GM23338 (cell line): ENCODE data around the gene TSPAN6. TPM values are rescaled to one million over a fixed set of nuclear protein-coding genes. Genes with fewer than 3 reads are reported as not detected.

Experiments
- ATAC-seq: fragments of 200-7000 bp; cut with Tn5 transposase; 3 replicates; pipeline ENCODE4 v1.9.1; 2020
- DNase-seq: peaks from one replicate; pipeline ENCODE4 v3.0.0-alpha.2; 2015; ENCODE audit warnings: low spot score
- H2AFZ ChIP-seq: fragments of 200-600 bp; sonication (generic); 2 replicates; pipeline ENCODE4 v1.8.0; 2016; ENCODE audit warnings: antibody characterized with exemption, mild to moderate bottlenecking, moderate library complexity
- H3F3A ChIP-seq: fragments of 200-600 bp; sonication (generic); replicated peaks from 2 replicates; pipeline ENCODE4 v1.8.0; 2017; ENCODE audit warnings: antibody characterized with exemption, mixed run types, low read depth
- H3K27ac ChIP-seq: fragments of 200-600 bp; sonication (generic); 2 replicates; pipeline ENCODE4 v1.6.1; 2016; ENCODE audit warnings: low read depth
- H3K27me3 ChIP-seq: fragments of 200-600 bp; sonication (generic); 2 replicates; pipeline ENCODE4 v1.8.0; 2016; ENCODE audit warnings: mild to moderate bottlenecking, mixed run types, moderate library complexity; ENCODE audit not compliant: insufficient read depth
- H3K36me3 ChIP-seq: fragments of 200-600 bp; sonication (generic); 2 replicates; pipeline ENCODE4 v1.8.0; 2016; ENCODE audit warnings: mild to moderate bottlenecking; ENCODE audit not compliant: insufficient read depth
- H3K4me1 ChIP-seq: fragments of 200-600 bp; sonication (generic); 2 replicates; pipeline ENCODE4 v1.8.0; 2016; ENCODE audit warnings: mild to moderate bottlenecking, moderate library complexity; ENCODE audit not compliant: insufficient read depth
- H3K4me2 ChIP-seq: fragments of 200-600 bp; sonication (generic); 2 replicates; pipeline ENCODE4 v1.7.1; 2017; ENCODE audit warnings: mixed run types
- H3K4me3 ChIP-seq: fragments of 200-600 bp; sonication (generic); 2 replicates; pipeline ENCODE4 v1.6.1; 2016; ENCODE audit warnings: mixed run types
- H3K79me2 ChIP-seq: fragments of 200-600 bp; sonication (generic); replicated peaks from 2 replicates; pipeline ENCODE4 v1.8.0; 2017; ENCODE audit warnings: mild to moderate bottlenecking; ENCODE audit not compliant: insufficient read depth
- H3K9me2 ChIP-seq: fragments of 200-600 bp; sonication (generic); 2 replicates; pipeline ENCODE4 v1.8.0; 2017; ENCODE audit not compliant: insufficient read depth
- H4K20me1 ChIP-seq: fragments of 200-600 bp; sonication (generic); replicated peaks from 2 replicates; pipeline ENCODE4 v1.8.0; 2017; ENCODE audit warnings: mild to moderate bottlenecking; ENCODE audit not compliant: insufficient read depth
- H3K27ac Mint-ChIP-seq: 2 replicates; pipeline ENCODE4 v1.8.0; 2020; ENCODE audit warnings: inconsistent platforms, mild to moderate bottlenecking, moderate library complexity, mixed read lengths
- H3K27me3 Mint-ChIP-seq: 3 replicates; pipeline ENCODE4 v1.8.0; 2022; ENCODE audit warnings: low read depth, mild to moderate bottlenecking, moderate library complexity, mixed read lengths, inconsistent platforms; ENCODE audit not compliant: insufficient read depth, poor library complexity
- H3K36me3 Mint-ChIP-seq: 3 replicates; pipeline ENCODE4 v1.8.0; 2021; ENCODE audit warnings: low read depth, mild to moderate bottlenecking, inconsistent platforms, moderate library complexity, mixed read lengths
- H3K4me1 Mint-ChIP-seq: 3 replicates; pipeline ENCODE4 v1.8.0; 2020; ENCODE audit warnings: mild to moderate bottlenecking, inconsistent platforms, mixed read lengths
- H3K4me3 Mint-ChIP-seq: 3 replicates; pipeline ENCODE4 v1.8.0; 2021; ENCODE audit warnings: moderate library complexity, mild to moderate bottlenecking, inconsistent platforms, mixed read lengths
- H3K9me3 Mint-ChIP-seq: 3 replicates; pipeline ENCODE4 v1.8.0; 2020; ENCODE audit warnings: moderate library complexity, mild to moderate bottlenecking, inconsistent platforms, mixed read lengths
- CREB1 ChIP-seq: fragments of 250-450 bp; sonication (Bioruptor Pico); IDR thresholded peaks from 2 replicates; pipeline ENCODE4 v1.5.0; 2020; ENCODE audit warnings: low read depth, mild to moderate bottlenecking, moderate library complexity
- ETS1 ChIP-seq: IDR thresholded peaks from 2 replicates; pipeline ENCODE4 v1.6.1; 2016; ENCODE audit warnings: antibody characterized with exemption
- EZH2 ChIP-seq: fragments of 200-600 bp; sonication (generic); IDR thresholded peaks from one replicate; pipeline ENCODE4 v1.8.0; 2017; ENCODE audit warnings: antibody characterized with exemption, mild to moderate bottlenecking, low read depth; ENCODE audit not compliant: unreplicated experiment
- EZH2phosphoT487 ChIP-seq: fragments of 200-600 bp; sonication (generic); IDR thresholded peaks from one replicate; pipeline ENCODE4 v1.8.1; 2018; ENCODE audit warnings: antibody characterized with exemption; ENCODE audit not compliant: unreplicated experiment
- JUNB ChIP-seq: IDR thresholded peaks from one replicate; pipeline ENCODE4 v1.6.1; 2016; ENCODE audit warnings: antibody characterized with exemption; ENCODE audit not compliant: unreplicated experiment
- NANOG ChIP-seq: IDR thresholded peaks from 2 replicates; pipeline ENCODE4 v1.6.1; 2016; ENCODE audit warnings: antibody characterized with exemption, borderline replicate concordance
- POLR2AphosphoS5 ChIP-seq: IDR thresholded peaks from 2 replicates; pipeline ENCODE4 v1.6.1; 2016; ENCODE audit warnings: antibody characterized with exemption, low read depth
- STAT1 ChIP-seq: IDR thresholded peaks from one replicate; pipeline ENCODE4 v1.6.1; 2016; ENCODE audit warnings: antibody characterized with exemption; ENCODE audit not compliant: unreplicated experiment
- ZNF114 ChIP-seq: fragments of 250-450 bp; sonication (Bioruptor Pico); IDR thresholded peaks from 2 replicates; pipeline ENCODE4 v1.5.0; 2020; ENCODE audit warnings: mild to moderate bottlenecking, moderate library complexity
- ZNF331 ChIP-seq: fragments of 250-450 bp; sonication (Bioruptor Pico); IDR thresholded peaks from 2 replicates; pipeline ENCODE4 v1.5.0; 2020; ENCODE audit warnings: low read depth, mild to moderate bottlenecking, moderate library complexity
- polyA plus RNA-seq: library from polyadenylated mRNA; unstranded; fragments of >200 nt; fragmentation: Nextera tagmentation; extraction: Ambion mirVana; gene quantifications from 2 replicates; pipeline ENCODE4 v1.2.1, GENCODE V29; 2016
- total RNA-seq: library from RNA; depleted of rRNA; stranded (reverse); fragments of >200 nt; shearing (Covaris generic); gene quantifications from 2 replicates; pipeline ENCODE4 v1.2.3, GENCODE V29; 2014
- TF ChIP-seq, protein P1 (sequence below): IDR thresholded peaks from one replicate; pipeline ENCODE4 v1.6.1; 2018; ENCODE audit warnings: antibody characterized with exemption; ENCODE audit not compliant: unreplicated experiment
- TF ChIP-seq, protein P2 (sequence below), 2 experiments: fragments of 200-600 bp in 1 of 2; sonication (generic) in 1 of 2; conservative IDR thresholded peaks; 2 replicates each; pipeline versions ENCODE4 v1.5.1 to v1.6.1; 2016 to 2017; ENCODE audit warnings: antibody characterized with exemption in 2 of 2, low read depth in 2 of 2, mild to moderate bottlenecking in 2 of 2, moderate library complexity in 1 of 2
- TF ChIP-seq, protein P3 (sequence below): fragments of 250-450 bp; sonication (Bioruptor Pico); IDR thresholded peaks from 2 replicates; pipeline ENCODE4 v1.5.0; 2020; ENCODE audit warnings: mild to moderate bottlenecking, moderate library complexity

TSPAN6 gene
- total and polyA plus RNA-seq, 2 experiments from 2014 or later = 55.6 to 75.3 TPM

DNA sequence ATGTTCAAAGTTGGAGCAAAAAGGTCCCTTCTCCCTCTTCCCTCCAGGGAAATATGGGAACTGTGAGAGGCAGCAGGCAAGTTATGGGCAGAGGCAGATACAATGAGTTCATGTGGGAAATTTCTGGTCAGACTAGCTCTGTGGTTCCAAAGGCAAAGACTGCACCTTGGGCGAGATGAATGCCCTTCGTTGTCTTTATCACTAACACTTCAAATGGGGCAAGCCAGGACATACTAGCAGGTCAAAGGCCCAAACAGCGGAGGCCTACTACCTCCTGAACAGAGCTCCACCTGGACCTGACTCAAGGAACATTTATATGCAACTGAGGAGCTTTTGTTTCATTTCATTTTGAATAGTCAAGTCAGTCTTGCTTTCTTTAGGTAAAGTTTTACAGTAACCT is 36.4 kb upstream of the TSPAN6 start:
- Mint-ChIP-seq H3K36me3 (no peaks in the 10 kb centered on the region), H3K27me3 (peaks cover 2% of the 10 kb centered on the region), H3K4me1 (no peaks in the 10 kb centered on the region; the same call in 2 of the 3 replicates), H3K4me3 (no peak overlapping the region), H3K9me3 (no peaks in the 10 kb centered on the region), H3K27ac (no peak overlapping the region)
- ATAC-seq (no peak), DNase-seq (no peak)
- TF ChIP-seq ZNF114 (CRISPR knock-in tag) = no peak
- no peak for TF ChIP-seq ZNF331 (CRISPR knock-in tag)
- no peak for TF ChIP-seq CREB1 (CRISPR knock-in tag)
- TF ChIP-seq EZH2phosphoT487 = no peak
- TF ChIP-seq JUNB = no peak
- TF ChIP-seq, protein P1, sequence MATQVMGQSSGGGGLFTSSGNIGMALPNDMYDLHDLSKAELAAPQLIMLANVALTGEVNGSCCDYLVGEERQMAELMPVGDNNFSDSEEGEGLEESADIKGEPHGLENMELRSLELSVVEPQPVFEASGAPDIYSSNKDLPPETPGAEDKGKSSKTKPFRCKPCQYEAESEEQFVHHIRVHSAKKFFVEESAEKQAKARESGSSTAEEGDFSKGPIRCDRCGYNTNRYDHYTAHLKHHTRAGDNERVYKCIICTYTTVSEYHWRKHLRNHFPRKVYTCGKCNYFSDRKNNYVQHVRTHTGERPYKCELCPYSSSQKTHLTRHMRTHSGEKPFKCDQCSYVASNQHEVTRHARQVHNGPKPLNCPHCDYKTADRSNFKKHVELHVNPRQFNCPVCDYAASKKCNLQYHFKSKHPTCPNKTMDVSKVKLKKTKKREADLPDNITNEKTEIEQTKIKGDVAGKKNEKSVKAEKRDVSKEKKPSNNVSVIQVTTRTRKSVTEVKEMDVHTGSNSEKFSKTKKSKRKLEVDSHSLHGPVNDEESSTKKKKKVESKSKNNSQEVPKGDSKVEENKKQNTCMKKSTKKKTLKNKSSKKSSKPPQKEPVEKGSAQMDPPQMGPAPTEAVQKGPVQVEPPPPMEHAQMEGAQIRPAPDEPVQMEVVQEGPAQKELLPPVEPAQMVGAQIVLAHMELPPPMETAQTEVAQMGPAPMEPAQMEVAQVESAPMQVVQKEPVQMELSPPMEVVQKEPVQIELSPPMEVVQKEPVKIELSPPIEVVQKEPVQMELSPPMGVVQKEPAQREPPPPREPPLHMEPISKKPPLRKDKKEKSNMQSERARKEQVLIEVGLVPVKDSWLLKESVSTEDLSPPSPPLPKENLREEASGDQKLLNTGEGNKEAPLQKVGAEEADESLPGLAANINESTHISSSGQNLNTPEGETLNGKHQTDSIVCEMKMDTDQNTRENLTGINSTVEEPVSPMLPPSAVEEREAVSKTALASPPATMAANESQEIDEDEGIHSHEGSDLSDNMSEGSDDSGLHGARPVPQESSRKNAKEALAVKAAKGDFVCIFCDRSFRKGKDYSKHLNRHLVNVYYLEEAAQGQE = no peak
- no peak for TF ChIP-seq EZH2
- no peak for TF ChIP-seq NANOG
- TF ChIP-seq ETS1 = no peak
- TF ChIP-seq, protein P2, sequence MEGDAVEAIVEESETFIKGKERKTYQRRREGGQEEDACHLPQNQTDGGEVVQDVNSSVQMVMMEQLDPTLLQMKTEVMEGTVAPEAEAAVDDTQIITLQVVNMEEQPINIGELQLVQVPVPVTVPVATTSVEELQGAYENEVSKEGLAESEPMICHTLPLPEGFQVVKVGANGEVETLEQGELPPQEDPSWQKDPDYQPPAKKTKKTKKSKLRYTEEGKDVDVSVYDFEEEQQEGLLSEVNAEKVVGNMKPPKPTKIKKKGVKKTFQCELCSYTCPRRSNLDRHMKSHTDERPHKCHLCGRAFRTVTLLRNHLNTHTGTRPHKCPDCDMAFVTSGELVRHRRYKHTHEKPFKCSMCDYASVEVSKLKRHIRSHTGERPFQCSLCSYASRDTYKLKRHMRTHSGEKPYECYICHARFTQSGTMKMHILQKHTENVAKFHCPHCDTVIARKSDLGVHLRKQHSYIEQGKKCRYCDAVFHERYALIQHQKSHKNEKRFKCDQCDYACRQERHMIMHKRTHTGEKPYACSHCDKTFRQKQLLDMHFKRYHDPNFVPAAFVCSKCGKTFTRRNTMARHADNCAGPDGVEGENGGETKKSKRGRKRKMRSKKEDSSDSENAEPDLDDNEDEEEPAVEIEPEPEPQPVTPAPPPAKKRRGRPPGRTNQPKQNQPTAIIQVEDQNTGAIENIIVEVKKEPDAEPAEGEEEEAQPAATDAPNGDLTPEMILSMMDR (conservative IDR thresholded peaks at IDR 0.05; ENCODE audit: low read depth in 2 of 2) = no peak
- TF ChIP-seq POLR2AphosphoS5 = no peak
- TF ChIP-seq STAT1 = no peak
- TF ChIP-seq, protein P3, sequence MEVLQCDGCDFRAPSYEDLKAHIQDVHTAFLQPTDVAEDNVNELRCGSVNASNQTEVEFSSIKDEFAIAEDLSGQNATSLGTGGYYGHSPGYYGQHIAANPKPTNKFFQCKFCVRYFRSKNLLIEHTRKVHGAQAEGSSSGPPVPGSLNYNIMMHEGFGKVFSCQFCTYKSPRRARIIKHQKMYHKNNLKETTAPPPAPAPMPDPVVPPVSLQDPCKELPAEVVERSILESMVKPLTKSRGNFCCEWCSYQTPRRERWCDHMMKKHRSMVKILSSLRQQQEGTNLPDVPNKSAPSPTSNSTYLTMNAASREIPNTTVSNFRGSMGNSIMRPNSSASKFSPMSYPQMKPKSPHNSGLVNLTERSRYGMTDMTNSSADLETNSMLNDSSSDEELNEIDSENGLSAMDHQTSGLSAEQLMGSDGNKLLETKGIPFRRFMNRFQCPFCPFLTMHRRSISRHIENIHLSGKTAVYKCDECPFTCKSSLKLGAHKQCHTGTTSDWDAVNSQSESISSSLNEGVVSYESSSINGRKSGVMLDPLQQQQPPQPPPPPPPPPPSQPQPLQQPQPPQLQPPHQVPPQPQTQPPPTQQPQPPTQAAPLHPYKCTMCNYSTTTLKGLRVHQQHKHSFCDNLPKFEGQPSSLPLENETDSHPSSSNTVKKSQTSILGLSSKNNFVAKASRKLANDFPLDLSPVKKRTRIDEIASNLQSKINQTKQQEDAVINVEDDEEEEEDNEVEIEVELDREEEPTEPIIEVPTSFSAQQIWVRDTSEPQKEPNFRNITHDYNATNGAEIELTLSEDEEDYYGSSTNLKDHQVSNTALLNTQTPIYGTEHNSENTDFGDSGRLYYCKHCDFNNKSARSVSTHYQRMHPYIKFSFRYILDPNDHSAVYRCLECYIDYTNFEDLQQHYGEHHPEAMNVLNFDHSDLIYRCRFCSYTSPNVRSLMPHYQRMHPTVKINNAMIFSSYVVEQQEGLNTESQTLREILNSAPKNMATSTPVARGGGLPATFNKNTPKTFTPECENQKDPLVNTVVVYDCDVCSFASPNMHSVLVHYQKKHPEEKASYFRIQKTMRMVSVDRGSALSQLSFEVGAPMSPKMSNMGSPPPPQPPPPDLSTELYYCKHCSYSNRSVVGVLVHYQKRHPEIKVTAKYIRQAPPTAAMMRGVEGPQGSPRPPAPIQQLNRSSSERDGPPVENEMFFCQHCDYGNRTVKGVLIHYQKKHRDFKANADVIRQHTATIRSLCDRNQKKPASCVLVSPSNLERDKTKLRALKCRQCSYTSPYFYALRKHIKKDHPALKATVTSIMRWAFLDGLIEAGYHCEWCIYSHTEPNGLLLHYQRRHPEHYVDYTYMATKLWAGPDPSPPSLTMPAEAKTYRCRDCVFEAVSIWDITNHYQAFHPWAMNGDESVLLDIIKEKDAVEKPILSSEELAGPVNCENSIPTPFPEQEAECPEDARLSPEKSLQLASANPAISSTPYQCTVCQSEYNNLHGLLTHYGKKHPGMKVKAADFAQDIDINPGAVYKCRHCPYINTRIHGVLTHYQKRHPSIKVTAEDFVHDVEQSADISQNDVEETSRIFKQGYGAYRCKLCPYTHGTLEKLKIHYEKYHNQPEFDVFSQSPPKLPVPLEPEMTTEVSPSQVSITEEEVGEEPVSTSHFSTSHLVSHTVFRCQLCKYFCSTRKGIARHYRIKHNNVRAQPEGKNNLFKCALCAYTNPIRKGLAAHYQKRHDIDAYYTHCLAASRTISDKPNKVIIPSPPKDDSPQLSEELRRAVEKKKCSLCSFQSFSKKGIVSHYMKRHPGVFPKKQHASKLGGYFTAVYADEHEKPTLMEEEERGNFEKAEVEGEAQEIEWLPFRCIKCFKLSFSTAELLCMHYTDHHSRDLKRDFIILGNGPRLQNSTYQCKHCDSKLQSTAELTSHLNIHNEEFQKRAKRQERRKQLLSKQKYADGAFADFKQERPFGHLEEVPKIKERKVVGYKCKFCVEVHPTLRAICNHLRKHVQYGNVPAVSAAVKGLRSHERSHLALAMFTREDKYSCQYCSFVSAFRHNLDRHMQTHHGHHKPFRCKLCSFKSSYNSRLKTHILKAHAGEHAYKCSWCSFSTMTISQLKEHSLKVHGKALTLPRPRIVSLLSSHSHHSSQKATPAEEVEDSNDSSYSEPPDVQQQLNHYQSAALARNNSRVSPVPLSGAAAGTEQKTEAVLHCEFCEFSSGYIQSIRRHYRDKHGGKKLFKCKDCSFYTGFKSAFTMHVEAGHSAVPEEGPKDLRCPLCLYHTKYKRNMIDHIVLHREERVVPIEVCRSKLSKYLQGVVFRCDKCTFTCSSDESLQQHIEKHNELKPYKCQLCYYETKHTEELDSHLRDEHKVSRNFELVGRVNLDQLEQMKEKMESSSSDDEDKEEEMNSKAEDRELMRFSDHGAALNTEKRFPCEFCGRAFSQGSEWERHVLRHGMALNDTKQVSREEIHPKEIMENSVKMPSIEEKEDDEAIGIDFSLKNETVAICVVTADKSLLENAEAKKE (CRISPR knock-in tag) = no peak
- no peak overlapping the region for H3K4me3 ChIP-seq
- H3K79me2 ChIP-seq = no peaks in the 10 kb centered on the region
- no peaks in the 10 kb centered on the region for H3K36me3 ChIP-seq
- H3K27ac ChIP-seq = no peak overlapping the region
- H3K9me2 ChIP-seq = no peaks in the 10 kb centered on the region
- H3F3A ChIP-seq = no peaks in the 10 kb centered on the region
- no peak overlapping the region for H3K4me2 ChIP-seq
- no peaks in the 10 kb centered on the region for H4K20me1 ChIP-seq
- no peaks in the 10 kb centered on the region for H3K4me1 ChIP-seq
- no peaks in the 10 kb centered on the region for H3K27me3 ChIP-seq
- H2AFZ ChIP-seq = no peak overlapping the region; the same call in 1 of the 2 replicates
